NCI-H2196 treated with DMSO at 0.1 percent for 48 hours (cell line): ENCODE results near the gene TNRC6C.

Experiments
- DNase-seq: peaks from one replicate; lab custom pipeline; 2025; ENCODE audit not compliant: unreplicated experiment; lab: John Stamatoyannopoulos, UW

TNRC6C gene

DNA sequence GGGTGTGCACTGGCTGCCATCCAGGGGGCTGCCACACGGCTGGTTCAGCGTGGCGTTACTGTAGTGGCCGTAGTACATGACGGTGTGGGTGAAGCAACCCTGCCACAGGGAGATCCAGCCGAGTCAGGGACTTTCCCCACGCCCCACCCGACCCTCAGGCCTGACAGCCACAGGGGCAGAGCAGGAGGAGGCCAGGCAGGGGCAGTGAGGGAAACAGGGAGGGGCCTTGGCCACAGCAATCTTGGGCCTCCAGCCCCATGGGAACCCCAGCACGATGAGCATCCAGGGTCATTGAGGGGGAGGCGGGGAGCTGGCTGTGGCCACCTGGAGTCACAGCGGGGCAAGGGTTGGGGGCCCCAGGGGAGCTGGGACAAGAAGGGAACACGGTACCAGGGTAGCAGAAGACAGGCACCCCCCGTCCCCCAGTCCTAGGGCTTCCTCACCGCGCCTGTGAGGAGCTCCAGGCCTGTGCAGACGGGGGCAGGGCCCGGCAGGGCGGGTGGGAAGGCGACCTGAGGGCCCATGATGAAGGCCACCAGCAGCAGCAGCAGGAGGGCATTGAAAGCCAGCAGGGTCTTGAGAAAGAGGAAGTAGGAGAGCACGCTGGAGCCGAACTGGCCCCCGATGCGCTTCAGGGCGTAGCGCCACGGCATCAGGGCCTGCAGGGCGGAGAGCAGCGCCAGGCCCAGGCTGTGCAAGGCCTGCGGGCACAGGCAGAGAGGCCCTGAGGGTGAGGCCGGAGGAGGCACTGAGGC is 165.8 kb downstream of the TNRC6C start:
- DNase-seq = no peak

DNA sequence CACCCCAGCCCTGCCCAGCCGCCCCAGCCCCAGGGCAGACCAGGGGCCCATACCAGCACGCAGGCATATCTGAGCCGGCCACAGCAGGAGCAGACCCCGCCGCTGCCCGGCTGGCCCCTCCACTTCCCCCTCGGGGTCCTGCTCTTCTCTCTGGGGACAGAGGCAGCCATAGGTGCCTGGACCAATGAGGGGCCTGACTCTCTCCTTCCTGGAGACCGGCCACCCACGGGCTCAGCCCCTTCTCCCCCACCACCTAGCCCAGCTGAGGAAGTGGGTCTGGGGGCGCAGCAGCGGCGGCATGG is 166.3 kb downstream of the TNRC6C start:
- DNase-seq = no peak

DNA sequence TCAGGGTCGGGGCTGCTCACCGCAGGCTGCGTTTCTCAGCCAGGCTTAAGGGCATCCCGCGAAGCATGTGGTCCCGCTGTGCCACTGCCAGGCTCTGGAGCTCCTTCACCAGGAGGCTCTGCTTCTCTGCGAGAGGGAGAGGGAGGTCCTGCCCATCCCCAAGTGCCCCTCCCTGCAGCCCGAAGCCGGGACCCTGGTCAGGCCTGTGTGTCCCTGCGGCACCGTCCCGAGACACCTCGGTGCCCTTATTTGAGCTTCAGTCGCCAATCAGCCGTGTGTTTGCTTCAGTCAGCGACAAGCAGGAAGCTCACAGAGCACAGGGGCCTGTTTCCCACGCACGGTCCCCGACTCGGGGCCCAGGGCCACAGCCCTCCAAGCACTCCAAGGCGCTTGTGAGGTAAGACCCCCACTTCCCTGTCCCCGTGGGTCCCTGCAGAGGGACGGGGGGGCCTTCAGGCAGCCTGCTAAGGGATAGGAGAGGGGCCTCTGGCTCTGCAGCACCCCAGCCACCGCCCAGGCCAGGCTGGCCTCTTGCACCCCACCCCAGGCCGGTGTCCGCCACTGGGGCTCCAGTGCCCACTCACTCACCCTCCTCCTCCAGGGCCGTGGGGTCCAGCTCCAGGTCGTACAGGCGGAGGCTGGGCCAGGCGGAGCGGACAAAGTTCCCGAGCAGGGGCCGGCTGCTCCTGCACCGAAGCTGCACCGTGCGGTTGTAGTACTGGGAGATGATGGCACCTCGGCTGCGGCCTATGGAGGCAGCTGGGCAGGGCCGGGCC is 166.8 kb downstream of the TNRC6C start:
- DNase-seq = no peak

- no peak for DNase-seq
Measured at GRCh38 chr17:78125976-78126894, 167.7 kb downstream of the TNRC6C start.

- no peak for DNase-seq
Measured at GRCh38 chr17:78126895-78127238, 168.4 kb downstream of the TNRC6C start.

DNA sequence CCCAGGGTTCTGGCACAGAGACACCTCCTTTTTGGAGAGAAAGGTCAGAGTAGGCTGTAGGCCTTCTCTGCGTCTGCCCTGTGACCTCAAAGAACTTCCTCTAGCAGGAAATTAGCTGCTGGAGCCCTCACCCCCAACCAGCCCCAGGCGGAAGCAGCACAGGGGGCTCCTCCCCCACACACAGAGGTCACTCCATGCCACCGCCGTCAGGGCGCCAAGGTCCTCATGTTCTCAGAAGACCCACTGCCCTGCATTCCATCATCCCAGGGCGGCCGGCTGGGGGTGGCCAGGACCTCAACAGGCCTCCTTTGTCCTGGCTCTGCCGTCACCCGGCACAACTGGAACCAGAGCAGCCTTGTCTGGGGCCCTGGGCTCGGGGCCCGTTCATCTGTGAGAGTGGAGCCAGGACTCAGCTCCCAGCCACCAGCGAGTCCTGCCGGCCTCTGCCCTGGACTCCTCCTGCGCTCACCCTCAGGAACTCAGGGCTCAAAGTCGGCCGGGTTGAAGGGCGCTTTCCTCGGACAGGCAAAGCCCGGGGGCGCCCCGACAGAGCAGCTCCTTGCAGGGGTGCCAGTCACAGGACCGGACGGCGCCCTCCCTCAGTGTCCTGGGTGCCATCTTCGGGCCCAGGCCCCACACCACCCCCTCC is 168.9 kb downstream of the TNRC6C start:
- no peak for DNase-seq

GRCh38 chr17:78127888-78128550 is 169.5 kb downstream of the TNRC6C start:
- no peak for DNase-seq

DNA sequence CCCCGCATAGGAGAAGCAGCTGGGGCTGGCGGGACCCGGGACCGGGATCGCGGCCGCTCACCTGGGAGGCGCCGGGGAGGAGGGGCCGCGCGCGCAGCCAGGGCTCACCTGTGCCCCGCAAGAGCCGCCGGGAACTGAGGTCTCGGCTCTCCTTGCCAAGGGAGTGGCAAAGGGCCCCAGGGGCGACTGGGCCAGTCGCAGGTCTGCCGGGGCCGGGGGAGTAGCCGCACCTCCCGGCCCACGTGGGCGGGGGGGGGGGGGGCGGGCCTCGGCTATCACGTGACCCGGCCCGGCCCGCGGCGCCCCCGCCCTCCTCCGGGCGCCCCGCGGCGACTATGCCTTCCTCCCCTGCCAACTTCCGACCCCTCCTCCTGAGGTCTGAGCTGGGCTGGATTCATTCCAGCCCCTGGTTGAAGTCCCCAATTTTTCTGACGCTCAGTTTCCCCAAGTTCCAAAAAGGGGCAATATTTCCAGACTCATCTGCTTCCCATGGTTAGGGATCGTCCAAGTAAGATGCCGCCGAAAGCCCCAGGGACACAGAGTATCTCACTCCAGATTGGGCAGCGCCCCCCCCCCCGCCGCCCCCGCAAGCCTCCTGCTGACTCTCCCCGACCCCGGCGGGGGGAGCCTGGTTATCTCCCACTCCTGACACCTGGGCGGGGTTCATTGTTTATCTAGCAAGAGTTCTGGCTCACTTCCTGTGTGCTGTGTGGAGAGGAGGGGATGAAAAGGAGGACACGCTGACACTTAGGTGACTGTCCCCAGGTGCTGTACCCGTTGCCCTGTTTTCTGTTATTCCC is 170.2 kb downstream of the TNRC6C start, which contains the start of gene TMC6:
TMC6 (minus strand) TSS at position 205 of the 800 bp plus-strand sequence. CDS start 1,923 bp downstream, outside the sequence.
- DNase-seq = peak; percentile 89

DNA sequence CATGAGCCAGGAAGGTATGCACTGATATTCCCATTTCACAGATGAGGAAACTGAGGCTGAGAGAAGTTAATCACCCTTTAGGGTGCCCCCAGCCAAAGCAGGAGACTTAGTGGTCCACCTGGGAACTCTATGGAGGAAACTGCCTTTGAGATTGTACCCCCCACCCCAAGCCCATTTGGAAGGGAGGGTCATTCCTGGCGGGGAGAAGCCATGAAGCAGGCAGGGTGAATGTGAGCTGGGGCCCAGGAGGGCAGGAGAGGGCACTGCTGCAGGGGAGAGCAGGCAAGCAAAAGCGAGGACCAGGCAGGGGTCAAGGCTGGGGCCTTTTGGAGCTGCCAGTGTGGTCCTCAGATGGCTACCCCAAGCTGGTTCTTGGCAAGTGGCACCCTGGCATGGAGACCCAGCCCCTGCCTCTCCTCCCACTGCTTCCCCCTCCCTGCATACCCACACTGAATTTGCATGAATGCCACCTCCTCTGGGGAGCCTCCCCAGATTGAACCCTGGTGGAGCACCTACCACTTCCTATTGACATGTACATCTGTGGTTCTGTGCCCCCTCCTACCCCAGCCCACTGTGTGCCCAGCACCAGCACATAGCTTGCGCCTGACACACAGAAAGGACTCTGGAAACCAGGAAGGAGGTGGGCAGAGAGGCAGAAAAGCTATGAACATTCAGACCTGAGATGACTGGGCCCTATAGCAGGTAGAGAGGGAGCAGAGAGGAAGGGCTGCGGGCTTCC is 171.0 kb downstream of the TNRC6C start:
- no peak for DNase-seq

- no peak for DNase-seq
Measured at GRCh38 chr17:78130090-78130436, 171.6 kb downstream of the TNRC6C start.

- DNase-seq = no peak
Measured at GRCh38 chr17:78130437-78131101, 172.1 kb downstream of the TNRC6C start, which contains the start of gene TMC8. TMC8 (plus strand) TSS chr17:78130771; CDS start chr17:78131589, 818 bp downstream.

DNA sequence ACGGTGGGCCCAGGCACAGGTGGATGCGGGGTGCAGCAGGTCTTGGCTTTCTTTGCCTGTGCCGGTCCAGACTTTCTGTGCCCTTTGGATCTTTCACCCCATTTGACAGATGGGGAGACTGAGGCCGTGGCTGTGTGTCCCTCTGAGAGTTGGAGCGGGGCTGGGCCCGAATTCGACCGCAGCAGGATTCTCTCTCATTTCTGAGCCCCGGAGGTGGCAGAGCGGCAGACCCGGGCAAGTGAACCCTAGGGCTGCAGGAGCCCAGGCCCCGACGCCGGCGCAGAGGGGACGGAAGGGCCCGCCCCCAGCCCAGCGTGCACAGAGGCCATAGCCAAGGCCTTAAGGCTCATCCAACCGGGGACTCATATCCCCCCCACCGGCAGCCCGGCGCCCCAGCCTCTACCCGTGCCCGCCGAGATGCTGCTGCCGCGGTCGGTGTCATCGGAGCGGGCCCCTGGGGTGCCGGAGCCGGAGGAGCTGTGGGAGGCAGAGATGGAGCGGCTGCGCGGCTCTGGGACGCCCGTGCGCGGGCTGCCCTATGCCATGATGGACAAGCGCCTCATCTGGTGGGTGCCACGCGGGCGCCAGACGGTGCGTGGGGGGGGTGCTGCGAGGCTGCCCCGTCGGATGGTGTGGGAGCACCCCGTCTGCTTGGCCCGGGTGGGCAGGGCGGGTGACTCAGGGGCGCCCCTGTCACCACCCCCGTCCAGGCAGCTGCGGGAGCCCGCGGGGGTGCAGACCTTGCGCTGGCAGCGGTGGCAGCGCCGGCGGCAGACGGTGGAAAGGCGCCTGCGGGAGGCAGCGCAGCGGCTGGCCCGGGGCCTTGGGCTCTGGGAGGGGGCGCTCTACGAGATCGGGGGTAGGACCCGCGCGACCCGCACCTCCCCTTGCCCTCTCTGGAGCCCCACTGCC is 172.9 kb downstream of the TNRC6C start:
- no peak for DNase-seq

DNA sequence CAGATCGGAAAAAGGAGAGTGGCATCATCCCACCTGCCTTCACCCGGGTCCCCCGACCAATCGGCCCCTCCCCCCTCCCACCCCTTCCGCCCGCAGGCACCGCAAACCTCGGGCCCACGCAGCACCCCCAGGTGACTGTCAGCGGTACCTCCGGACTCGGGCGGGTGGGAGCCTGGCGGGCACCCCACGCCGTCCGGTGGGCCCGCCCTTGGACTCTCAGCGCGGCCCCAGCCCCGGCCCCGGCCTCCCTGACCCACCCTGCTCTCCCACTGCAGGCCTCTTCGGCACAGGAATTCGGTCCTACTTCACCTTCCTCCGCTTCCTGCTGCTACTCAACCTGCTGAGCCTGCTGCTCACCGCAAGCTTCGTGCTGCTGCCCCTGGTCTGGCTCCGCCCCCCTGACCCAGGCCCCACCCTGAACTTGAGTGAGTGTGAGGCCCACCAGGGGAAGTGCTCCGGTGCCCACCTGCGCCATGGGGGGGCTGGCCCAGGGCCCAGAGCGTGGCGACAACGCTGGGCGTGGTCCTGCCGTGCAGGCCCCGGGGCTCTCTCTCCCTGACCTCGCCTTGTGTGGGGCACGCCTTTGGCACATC is 173.7 kb downstream of the TNRC6C start:
- DNase-seq = no peak

DNA sequence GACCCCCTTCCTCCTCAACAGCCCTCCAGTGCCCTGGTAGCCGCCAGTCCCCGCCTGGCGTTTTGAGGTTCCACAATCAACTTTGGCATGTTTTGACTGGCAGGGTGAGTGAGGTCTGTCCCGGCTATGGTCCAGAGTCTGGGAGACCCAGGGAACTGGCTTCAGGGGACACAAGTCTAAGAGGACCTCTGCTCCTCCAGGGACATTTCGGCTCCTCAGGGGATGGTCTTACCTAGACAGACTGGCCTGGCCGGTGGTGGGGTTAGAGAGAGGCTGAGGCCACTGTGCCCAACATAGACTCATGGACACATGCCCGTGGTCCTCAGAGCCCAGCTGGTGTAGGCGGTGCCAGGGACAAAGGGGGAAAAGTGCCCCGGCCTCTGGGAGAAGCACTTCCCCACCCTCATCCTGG is 174.3 kb downstream of the TNRC6C start:
- no peak for DNase-seq

GRCh38 chr17:78133179-78133951 is 174.9 kb downstream of the TNRC6C start:
- DNase-seq = no peak
